ENCODE results near the gene IL17C. TPM values are rescaled to one million over a fixed set of nuclear protein-coding genes. Genes with fewer than 3 reads are reported as not detected.

Gene IL17C
- total and polyA plus RNA-seq, 9 of the 15 experiments (the other 6 are each of a cell fraction or from before 2014, with no cell fraction given), result not detected

GRCh38 chr16:88686439-88687253 is 48.3 kb downstream of the IL17C start, which contains the start of gene SNAI3 (continued):
- peak; percentile 45 for TF ChIP-seq NFYB (IDR thresholded peaks at IDR 0.05; ENCODE audit: extremely low read depth, insufficient read length)
- TF ChIP-seq LCOR (CRISPR knock-in tag; IDR thresholded peaks at IDR 0.05), result no peak
- no peak for TF ChIP-seq ELF2 (CRISPR knock-in tag; IDR thresholded peaks at IDR 0.05)

GRCh38 chr16:88687254-88687576 is 48.8 kb downstream of the IL17C start:
- Histone ChIP-seq H3K79me2 (ENCODE audit: control insufficient read depth, insufficient read depth, low read length) (no peaks in the 10 kb centered on the region; the same call in 2 of the 3 replicates), H3K9me1 (ENCODE audit: control insufficient read depth, insufficient read depth, low read length) (no peaks in the 10 kb centered on the region), H3K9me3 (replicated peaks; ENCODE audit: control insufficient read depth, insufficient read depth, low read depth, low read length) (no peaks in the 10 kb centered on the region), H3K4me2 (ENCODE audit: insufficient read depth, low read length) (peak overlapping the region; percentile 75), H3K9ac (ENCODE audit: insufficient read depth in 1 of 2, low read depth in 2 of 2, low read length in 2 of 2) (peak overlapping the region; percentile 13 to 20; a peak in 1 of 4 replicates), H4K20me1 (replicated peaks; ENCODE audit: control insufficient read depth, insufficient read depth, low read length) (no peaks in the 10 kb centered on the region; the same call in 1 of the 2 replicates), H3K27ac (ENCODE audit: extremely low read depth, low read depth, low read length) (peak overlapping the region; percentile 44; the same call in 1 of the 3 replicates), H2AFZ (ENCODE audit: low read depth, low read length) (peak overlapping the region; percentile 88; the same call in 1 of the 2 replicates), H3K4me1 (replicated peaks in 1 of 2; ENCODE audit: control insufficient read depth in 2 of 2, insufficient read depth in 2 of 2, low read length in 2 of 2) (peaks cover 43 to 75% of the 10 kb centered on the region in 2 experiments), H3K36me3 (ENCODE audit: control insufficient read depth, insufficient read depth, low read length) (no peaks in the 10 kb centered on the region), H3K4me3 (no peak overlapping the region), H3K27me3 (ENCODE audit: control insufficient read depth in 2 of 2, insufficient read depth in 2 of 2, low read length in 2 of 2) (no peaks in the 10 kb centered on the region)
- ChIA-PET POLR2A (interaction anchor here (0.6 to 2.1 kb wide), 12 partner anchors 17 to 141 kb away, joined by 3 to 9 read pairs (median 4); partner anchors contain the start of gene ZC3H18), CTCF (ENCODE audit: low intra/inter-chr PET ratio) (no interaction called here)
- no peak for ATAC-seq
- intact Hi-C loops (cut with micrococcal nuclease), result loop anchor here (2.0 to 5.0 kb wide), 3 partner anchors 24 to 85 kb away; partner anchors contain the start of gene MVD
- BruUV-seq (replicated peaks), result no TSS peak
- FAIRE-seq, result peak; percentile 60
- TF ChIP-seq TRIM28 (IDR thresholded peaks at IDR 0.05) (no peak), EGR1 (conservative IDR thresholded peaks at IDR 0.05) (peak; percentile 30; the same call in 1 of the 2 replicates)
- TF ChIP-seq, protein P1, sequence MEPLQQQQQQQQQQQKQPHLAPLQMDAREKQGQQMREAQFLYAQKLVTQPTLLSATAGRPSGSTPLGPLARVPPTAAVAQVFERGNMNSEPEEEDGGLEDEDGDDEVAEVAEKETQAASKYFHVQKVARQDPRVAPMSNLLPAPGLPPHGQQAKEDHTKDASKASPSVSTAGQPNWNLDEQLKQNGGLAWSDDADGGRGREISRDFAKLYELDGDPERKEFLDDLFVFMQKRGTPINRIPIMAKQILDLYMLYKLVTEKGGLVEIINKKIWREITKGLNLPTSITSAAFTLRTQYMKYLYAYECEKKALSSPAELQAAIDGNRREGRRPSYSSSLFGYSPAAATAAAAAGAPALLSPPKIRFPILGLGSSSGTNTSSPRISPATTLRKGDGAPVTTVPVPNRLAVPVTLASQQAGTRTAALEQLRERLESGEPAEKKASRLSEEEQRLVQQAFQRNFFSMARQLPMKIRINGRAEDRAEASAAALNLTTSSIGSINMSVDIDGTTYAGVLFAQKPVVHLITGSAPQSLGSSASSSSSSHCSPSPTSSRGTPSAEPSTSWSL (CRISPR knock-in tag; IDR thresholded peaks at IDR 0.05; ENCODE audit: borderline replicate concordance), result no peak
- DNase-seq (ENCODE audit: extremely low read depth in 1 of 4, low spot score in 3 of 4), result peak in 1 of 4 experiments; percentile 57
- in situ Hi-C loops (cut with MboI), result no loop called here
- 24% methylated on average over 10 of the region's 10 CpGs for WGBS (ENCODE audit: insufficient coverage, low coverage, missing lambda C conversion rate)

Data from K562 (cell line).